HCT116 (cell line): ENCODE results near the gene CXCR6. TPM values are rescaled to one million over a fixed set of nuclear protein-coding genes. Genes with fewer than 3 reads are reported as not detected.

ENCODE experiments used
- ATAC-seq: fragments of 200-7000 bp; cut with Tn5 transposase; 2 replicates; pipeline ENCODE4 v1.9.1; 2020; ENCODE audit warnings: mild to moderate bottlenecking, moderate library complexity
- BruUV-seq: library from RNA; stranded (reverse); fragments of 400-500 nt; replicated peaks from 2 replicates; lab custom pipeline; 2021; lab: Mats Ljungman, UMichigan
- CTCF ChIA-PET: fragments of 300-600 bp; sonication (Branson Sonifier 250); formaldehyde crosslinking; loops from one replicate; lab custom pipeline; 2021; ENCODE audit warnings: antibody characterized with exemption; lab: Charles Lee
- POLR2A ChIA-PET: fragments of 300-600, 350-600 bp; sonication (Branson Sonifier 250); formaldehyde crosslinking; loops from one replicate; lab custom pipeline; 2021; ENCODE audit warnings: antibody characterized with exemption; lab: Charles Lee
- RAD21 ChIA-PET, 2 experiments: fragments of 300-600 bp; sonication (Branson Sonifier 250); formaldehyde crosslinking; loops; one replicate each; lab custom pipeline; 2023; ENCODE audit warnings: low total read pairs in 2 of 2; ENCODE audit not compliant: uncharacterized antibody in 2 of 2, unreplicated experiment in 2 of 2, low non-redundant PET in 1 of 2; lab: Charles Lee
- DNase-seq: peaks from one replicate; pipeline ENCODE4 v3.0.0-alpha.2; 2010; ENCODE audit warnings: low read depth, low spot score
- H2AFZ ChIP-seq: fragments of 200-600 bp; shearing (Covaris generic), sonication (generic); 2 replicates; pipeline ENCODE4 v1.6.1; 2017; ENCODE audit warnings: low read depth, mixed run types, mixed read lengths, antibody characterized with exemption, low read length; ENCODE audit not compliant: poor library complexity, severe bottlenecking
- H3K27ac ChIP-seq: 2 replicates; pipeline ENCODE4 v1.5.1; 2012; ENCODE audit warnings: low read depth, low read length
- H3K27me3 ChIP-seq: fragments of 200-600 bp; sonication (generic); 2 replicates; pipeline ENCODE4 v1.6.1; 2016; ENCODE audit warnings: mixed run types, low read length, mixed read lengths; ENCODE audit not compliant: insufficient read depth
- H3K36me3 ChIP-seq, 2 experiments: fragments of 200-500 bp in 1 of 2; fragments of 200-600 bp in 1 of 2; sonication (Bioruptor generic) in 1 of 2; sonication (generic) in 1 of 2; 2 replicates each; pipeline versions ENCODE4 v1.5.1 to v1.6.1; 2014 to 2016; ENCODE audit warnings: low read length in 2 of 2, inconsistent platforms in 1 of 2, mixed read lengths in 1 of 2, mixed run types in 1 of 2; ENCODE audit not compliant: insufficient read depth in 2 of 2, control insufficient read depth in 1 of 2
- H3K4me1 ChIP-seq, 2 experiments: fragments of 200-600 bp in 1 of 2; sonication (generic) in 1 of 2; 2 replicates each; pipeline versions ENCODE4 v1.5.1 to v1.6.1; 2012 to 2017; ENCODE audit warnings: low read length in 2 of 2, inconsistent platforms in 1 of 2, mild to moderate bottlenecking in 1 of 2, mixed read lengths in 1 of 2, mixed run types in 1 of 2, moderate library complexity in 1 of 2; ENCODE audit not compliant: insufficient read depth in 2 of 2, control insufficient read depth in 1 of 2
- H3K4me2 ChIP-seq: fragments of 200-600 bp; sonication (generic); 2 replicates; pipeline ENCODE4 v1.6.1; 2017; ENCODE audit warnings: mixed run types, low read length, mixed read lengths
- H3K4me3 ChIP-seq, 2 experiments: fragments of 200-600 bp in 1 of 2; sonication (generic) in 1 of 2; replicated peaks in 1 of 2; 2 replicates each; pipeline ENCODE4 v1.5.1; 2011 to 2016; ENCODE audit warnings: low read length in 2 of 2, control low read depth in 1 of 2, low read depth in 1 of 2, mild to moderate bottlenecking in 1 of 2, mixed read lengths in 1 of 2, mixed run types in 1 of 2
- H3K79me2 ChIP-seq: fragments of 200-600 bp; sonication (generic); 2 replicates; pipeline ENCODE4 v1.6.1; 2017; ENCODE audit warnings: mild to moderate bottlenecking, mixed run types, low read length, moderate library complexity, mixed read lengths; ENCODE audit not compliant: insufficient read depth
- H3K9ac ChIP-seq: fragments of 200-600 bp; sonication (generic); 2 replicates; pipeline ENCODE4 v1.6.1; 2016; ENCODE audit warnings: low read length, mixed read lengths
- H3K9me2 ChIP-seq: fragments of 200-600 bp; sonication (generic), shearing (Covaris generic); 2 replicates; pipeline ENCODE4 v1.6.1; 2017; ENCODE audit warnings: mixed run types, mild to moderate bottlenecking, moderate library complexity; ENCODE audit not compliant: insufficient read depth
- H3K9me3 ChIP-seq, 2 experiments: fragments of 200-500 bp in 1 of 2; fragments of 200-600 bp in 1 of 2; sonication (Bioruptor generic) in 1 of 2; sonication (generic) in 1 of 2; 2 replicates each; pipeline ENCODE4 v1.6.1; 2014 to 2017; ENCODE audit warnings: low read length in 2 of 2, mixed read lengths in 2 of 2, inconsistent platforms in 1 of 2, low read depth in 1 of 2, mild to moderate bottlenecking in 1 of 2, mixed run types in 1 of 2, moderate library complexity in 1 of 2; ENCODE audit not compliant: control insufficient read depth in 1 of 2, insufficient read depth in 1 of 2
- H4K20me1 ChIP-seq: fragments of 200-600 bp; sonication (generic), shearing (Covaris generic); 2 replicates; pipeline ENCODE4 v1.6.1; 2017; ENCODE audit warnings: mixed run types, mild to moderate bottlenecking, moderate library complexity; ENCODE audit not compliant: insufficient read depth
- CEBPB ChIP-seq: IDR thresholded peaks from 2 replicates; pipeline ENCODE4 v1.6.1; 2012; ENCODE audit warnings: low read depth
- EZH2phosphoT487 ChIP-seq: fragments of 200-600 bp; IDR thresholded peaks from 2 replicates; pipeline ENCODE4 v1.6.1; 2018; ENCODE audit warnings: antibody characterized with exemption, borderline replicate concordance
- POLR2A ChIP-seq: IDR thresholded peaks from 2 replicates; pipeline ENCODE4 v1.7.0; 2011; ENCODE audit warnings: borderline replicate concordance; ENCODE audit not compliant: insufficient read depth, insufficient read length; ENCODE audit errors: extremely low read depth
- POLR2AphosphoS5 ChIP-seq: IDR thresholded peaks from 2 replicates; pipeline ENCODE4 v1.6.1; 2011; ENCODE audit warnings: mild to moderate bottlenecking, low read depth, low read length, moderate library complexity
- TCF7L2 ChIP-seq: IDR thresholded peaks from 2 replicates; pipeline ENCODE4 v1.7.0; 2011; ENCODE audit warnings: borderline replicate concordance, inconsistent platforms; ENCODE audit not compliant: insufficient read depth, insufficient read length; ENCODE audit errors: extremely low read depth
- YY1 ChIP-seq: IDR thresholded peaks from 2 replicates; pipeline ENCODE4 v1.6.1; 2011; ENCODE audit warnings: low read length, low read depth, moderate library complexity, mild to moderate bottlenecking; ENCODE audit not compliant: insufficient replicate concordance; ENCODE audit errors: extremely low read depth
- ZBTB33 ChIP-seq: IDR thresholded peaks from 2 replicates; pipeline ENCODE4 v1.6.1; 2011; ENCODE audit warnings: mild to moderate bottlenecking, low read length, moderate library complexity; ENCODE audit not compliant: insufficient replicate concordance; ENCODE audit errors: extremely low read depth
- intact Hi-C: fragments of 100-400 bp; cut with micrococcal nuclease; formaldehyde crosslinking; loops from 2 replicates; pipeline ENCODE4 v1.10.0; 2022
- total RNA-seq: library from RNA; stranded (reverse); gene quantifications from one replicate; pipeline ENCODE4 v1.2.1, GENCODE V29; 2021; ENCODE audit not compliant: unreplicated experiment

Gene CXCR6
- total RNA-seq, 1 experiment from 2014 or later: not detected

DNA sequence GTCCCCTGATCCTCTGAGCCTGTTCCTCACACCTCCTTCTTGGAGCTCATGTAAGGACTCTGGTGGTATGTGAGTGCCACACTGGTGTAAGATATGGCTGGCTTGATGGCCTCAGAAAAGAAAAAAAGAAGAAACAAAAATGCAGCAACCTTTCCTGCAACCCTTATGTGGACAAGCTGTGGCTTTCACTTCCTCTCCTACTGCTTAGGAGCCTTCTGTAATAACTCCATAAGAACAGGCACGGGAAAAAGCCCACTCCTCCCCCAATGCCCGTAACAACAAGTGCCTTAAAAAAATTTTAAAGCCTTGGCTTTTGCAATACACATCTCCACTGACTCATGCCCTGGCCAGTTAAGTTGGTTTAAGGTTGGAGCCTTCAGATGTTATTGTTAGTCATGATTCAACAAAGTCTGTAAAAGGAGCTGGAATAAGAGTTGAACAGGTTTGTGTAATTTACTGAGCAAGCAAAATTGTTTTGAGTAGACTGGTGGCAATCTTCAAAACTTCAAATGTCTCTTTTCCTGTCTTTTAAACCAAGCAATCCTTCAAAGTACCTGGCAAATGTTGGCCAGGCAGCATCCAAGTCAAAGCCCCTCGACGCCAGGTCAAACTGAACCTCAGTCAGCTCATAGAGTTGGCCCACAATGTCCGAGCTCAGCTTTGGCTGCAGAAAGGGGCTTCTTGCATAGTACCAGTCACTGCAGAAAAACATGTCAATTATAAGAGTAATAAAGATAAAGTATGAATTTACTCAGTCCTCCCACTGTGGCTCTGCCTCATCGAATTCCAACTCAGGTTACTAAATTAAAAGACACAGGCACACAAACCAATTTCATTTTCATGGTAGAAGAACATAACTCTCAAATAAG lies 29.5 kb downstream of the CXCR6 start:
- no peak overlapping the region for H3K4me3 ChIP-seq
- no peaks in the 10 kb centered on the region for H3K9me3 ChIP-seq
- H3K27me3 ChIP-seq: no peaks in the 10 kb centered on the region
- H3K4me2 ChIP-seq: no peak overlapping the region
- intact Hi-C loops: no loop called here
- H3K4me1 ChIP-seq: no peaks in the 10 kb centered on the region
- no peaks in the 10 kb centered on the region for H3K9me2 ChIP-seq
- peaks cover 0 to 10% of the 10 kb centered on the region in 2 experiments; a peak in 3 of 4 replicates for H3K36me3 ChIP-seq
- ChIA-PET CTCF (interaction anchor here (0.6 kb wide), 1 partner anchor 22 kb away, joined by 3 read pairs; no protein-coding TSS in a partner anchor), RAD21 (no interaction called here), POLR2A (no interaction called here)
- H2AFZ ChIP-seq: no peak overlapping the region
- H3K79me2 ChIP-seq: no peaks in the 10 kb centered on the region
- no TSS peak for BruUV-seq
- no peaks in the 10 kb centered on the region for H4K20me1 ChIP-seq
- no peak overlapping the region for H3K9ac ChIP-seq
- ATAC-seq (no peak), DNase-seq (no peak)
- no peak overlapping the region for H3K27ac ChIP-seq
- TF ChIP-seq TCF7L2: no peak
- TF ChIP-seq POLR2AphosphoS5: no peak
- TF ChIP-seq CEBPB: no peak
- TF ChIP-seq EZH2phosphoT487: no peak
- no peak for TF ChIP-seq YY1
- TF ChIP-seq POLR2A: no peak
- TF ChIP-seq ZBTB33: no peak
